ENCODE data around the gene HELZ.
"Not testable (repeated sequence)": the region's sequence is repeated elsewhere in the genome, so short reads cannot be mapped to it uniquely, and the experiment has no call there.

Gene HELZ

DNA sequence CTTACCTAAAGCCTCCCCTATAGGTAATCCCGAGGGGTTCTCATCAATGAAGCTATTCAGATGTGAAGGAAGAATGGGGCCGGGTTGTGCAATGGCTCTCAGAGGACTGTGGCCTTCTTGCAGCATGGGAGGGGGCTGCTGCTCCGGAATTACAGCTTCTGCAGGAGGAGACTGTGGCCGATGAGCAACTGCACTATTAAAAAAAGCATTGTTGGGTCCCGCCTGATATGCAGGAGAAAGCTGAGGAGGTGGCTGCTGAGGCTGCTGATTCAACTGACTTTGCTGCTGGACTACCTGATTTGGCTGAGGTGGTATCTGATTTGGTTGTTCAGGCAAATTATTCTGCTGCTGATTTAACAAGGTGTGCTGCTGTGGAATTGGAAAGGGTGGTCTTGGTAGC lies 135.9 kb downstream of the HELZ start:
- no peak for DNase-seq

DNA sequence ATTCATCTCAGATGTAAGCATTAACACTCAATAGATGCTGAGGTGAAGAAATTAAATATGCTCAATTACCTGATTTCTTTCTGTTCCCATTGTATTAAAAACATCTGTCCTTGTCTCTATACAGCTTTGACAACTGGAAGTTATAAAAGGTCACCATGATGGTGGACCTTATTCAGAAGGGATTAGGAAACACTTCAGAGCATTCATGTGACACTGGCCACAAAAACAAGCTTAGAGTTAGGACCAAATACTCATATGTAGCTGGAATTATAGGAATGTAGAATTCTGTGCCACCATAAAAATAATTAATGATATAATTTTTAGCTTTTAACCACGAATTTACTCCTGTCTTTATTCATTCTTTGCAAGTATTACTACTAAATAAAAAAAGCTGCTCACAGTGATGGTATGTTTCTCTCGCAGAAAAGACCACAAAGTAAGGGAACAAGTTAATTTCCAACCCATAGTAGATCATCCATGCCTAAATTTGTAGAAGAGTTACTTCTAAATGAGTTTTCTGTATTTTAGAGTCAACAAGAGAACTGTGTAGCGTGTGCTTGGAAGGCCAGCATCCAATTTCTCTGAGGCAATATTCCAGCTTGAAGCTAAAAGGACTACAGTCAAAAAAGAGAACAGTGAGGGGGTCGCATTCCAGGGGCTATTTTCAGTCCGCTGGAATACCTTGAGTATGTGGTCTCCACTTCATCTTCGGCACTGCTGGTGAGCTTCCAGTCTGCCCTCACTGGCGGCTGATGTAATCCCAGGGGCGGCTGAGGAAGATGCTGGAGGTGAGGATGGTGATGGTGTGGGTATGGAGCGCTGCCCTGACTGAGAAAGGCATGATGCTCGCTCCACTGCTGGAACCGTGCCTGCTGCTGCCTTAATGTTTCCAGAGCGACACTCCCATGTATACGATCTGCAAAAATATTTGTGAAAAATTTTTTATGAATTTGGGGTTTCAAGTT lies 136.9 kb downstream of the HELZ start:
- DNase-seq, result peak; percentile 32

DNA sequence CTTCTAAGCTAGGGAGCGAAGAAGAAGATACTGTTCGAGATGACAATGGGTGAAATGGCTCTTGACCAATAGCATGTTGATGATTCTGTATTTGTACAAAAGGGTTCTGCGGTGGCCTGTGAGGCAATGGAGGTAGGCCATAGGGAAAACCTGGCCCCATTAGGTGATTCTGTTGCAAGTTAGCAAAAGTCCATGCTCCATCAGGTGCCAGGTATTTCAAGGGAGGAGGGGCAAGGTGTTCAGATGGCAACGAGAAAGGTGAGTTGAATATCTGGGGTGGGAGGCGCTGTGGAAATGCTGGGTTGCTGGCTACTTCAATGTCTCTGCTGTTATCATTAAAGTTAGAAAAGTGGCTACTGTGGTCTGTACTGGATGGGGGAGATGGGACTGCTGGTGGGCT lies 137.8 kb downstream of the HELZ start:
- no peak for DNase-seq

DNA sequence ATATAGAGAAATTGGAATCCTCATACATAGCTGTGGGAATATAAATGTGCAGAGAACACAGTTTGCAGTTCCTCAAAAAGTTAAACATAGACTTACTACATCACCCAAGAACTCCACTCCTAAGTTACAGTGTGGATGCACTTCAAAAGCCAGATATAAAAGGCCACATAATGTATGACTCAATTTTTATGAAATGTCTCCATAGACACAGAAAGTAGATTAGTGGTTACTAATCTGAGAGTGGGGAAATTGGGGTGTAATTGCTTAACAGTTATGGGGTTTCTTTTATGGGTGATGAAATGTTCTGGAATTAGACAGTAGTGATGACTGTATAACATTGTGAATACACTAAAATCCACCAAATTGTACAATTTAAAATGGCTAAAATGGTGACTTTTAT lies 139.8 kb downstream of the HELZ start:
- no peak for DNase-seq

DNA sequence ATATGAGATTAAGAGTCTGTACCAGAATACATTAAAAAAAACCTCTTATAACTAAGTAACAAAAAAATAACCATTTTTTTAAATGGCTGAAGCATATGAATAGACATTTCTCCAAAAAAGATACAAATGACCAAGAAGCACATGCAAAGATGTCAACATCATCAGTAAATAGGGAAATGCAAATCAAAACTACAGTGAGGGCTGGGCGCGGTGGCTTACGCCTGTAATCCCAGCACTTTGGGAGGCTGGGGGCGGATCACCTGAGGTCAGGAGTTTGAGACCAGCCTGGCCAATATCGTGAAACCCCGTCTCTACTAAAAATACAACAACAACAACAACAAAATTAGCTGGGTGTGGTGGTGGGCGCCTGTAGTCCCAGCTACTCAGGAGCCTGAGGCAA lies 140.4 kb downstream of the HELZ start:
- not testable (repeated sequence) for DNase-seq

DNA sequence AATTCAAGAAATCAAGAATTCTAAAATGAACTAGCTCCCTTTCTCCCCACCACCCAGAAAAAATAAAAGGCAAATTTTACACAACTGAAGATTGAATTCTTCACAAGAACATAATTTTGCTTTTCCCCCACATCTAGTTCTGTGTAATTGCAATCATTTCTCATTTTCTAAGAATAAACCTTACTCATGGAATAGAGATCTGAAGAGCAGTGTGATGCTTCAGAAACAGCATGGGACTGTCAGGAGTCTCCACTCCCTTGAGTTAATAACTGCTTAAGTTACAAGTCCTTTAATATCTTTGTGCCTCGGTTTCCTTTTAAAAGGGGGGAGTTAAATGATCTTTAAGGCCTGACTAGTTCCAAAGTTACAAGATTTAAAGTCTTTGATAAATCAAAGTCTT lies 147.0 kb downstream of the HELZ start:
- no peak for DNase-seq

DNA sequence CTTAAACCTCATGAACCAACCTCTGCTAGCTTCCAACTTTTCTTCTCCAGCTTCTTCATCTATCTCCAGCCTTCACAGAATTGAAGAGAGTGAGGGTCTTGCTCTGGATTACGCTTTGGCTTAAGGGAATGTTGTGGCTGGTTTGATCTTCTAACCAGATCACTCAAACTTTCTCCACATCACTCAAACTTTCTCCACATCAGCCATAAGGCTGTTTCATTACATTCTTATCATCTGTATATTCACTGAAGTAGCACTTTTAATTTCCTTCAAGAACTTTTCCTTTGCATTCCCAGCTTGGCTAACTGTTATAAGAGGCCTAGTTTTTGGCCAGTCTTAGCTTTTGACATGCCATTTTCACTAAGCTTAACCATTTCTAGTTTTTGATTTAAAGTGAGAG lies 148.4 kb downstream of the HELZ start:
- DNase-seq, result no peak

DNA sequence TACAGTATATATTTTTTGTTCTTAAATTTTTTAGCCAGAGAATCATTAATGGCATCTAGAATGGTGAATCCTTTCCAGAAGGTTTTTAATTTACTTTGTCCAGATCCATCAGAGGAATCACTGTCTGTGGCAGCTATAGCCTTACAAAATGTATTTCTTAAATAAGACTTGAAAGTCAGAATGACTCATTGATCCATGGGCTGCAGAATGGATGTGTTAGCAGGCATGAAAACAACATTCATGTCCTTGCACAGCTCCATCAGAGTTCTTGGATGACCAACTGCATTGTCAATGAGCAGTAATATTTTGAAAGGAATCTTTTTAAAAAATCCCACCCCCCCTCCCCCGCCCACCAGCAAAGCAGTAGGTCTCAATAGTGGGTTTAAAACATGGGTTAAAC lies 149.2 kb downstream of the HELZ start:
- no peak for DNase-seq

DNA sequence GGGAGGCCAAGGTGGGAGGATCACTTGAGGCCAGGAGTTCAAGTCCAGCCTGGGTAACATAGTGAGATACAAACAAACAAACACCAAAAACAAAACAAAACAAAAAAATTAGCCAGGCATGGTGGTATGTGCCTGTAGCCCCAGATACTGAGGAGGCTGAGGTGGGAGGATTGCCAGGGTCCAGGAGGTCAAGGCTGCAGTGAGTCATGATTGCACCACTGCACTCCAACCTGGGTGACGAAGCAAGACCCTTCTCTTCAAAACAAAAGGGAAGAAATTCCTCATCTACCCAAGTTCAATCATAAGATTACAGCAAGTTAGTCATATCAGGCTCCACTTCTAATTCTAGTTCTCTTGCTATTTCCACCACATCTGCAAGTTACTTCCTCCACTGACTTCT lies 149.7 kb downstream of the HELZ start:
- not testable (repeated sequence) for DNase-seq

DNA sequence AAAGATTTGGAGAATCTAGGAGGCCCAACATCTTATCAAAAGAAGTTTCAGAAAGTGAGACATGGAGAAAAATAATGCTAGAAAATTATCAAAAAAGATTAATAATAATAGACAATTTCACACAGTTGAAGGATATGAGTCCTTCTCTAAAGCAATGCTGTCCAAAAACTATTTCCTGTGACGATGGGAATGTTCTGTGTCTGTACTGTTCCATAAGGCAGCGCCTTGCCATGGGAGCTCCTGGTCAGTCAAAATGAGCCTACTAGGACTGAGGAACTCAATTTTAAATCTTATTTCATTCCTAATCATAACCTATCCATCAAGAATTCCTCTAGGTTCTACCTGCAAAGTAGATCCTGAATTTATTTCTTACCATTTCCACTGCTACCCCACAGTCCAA lies 151.6 kb downstream of the HELZ start:
- no peak for DNase-seq

DNA sequence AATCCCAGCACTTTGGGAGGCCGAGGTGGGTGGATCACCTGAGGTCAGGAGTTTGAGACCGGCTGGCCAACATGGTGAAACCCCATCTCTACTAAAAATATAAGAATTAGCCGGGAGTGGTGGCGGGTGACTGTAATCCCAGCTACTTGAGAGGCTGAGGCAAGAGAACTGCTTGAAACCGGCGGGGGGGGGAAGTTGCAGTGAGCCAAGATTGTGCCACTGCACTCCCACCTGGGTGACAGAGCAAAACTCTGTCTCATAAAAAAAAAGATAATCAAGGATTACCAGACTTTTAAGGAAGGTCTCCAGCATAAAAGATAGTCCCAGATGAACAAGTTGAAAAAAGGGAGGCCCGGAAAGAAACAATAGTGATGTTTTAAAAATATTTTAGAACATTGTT lies 152.3 kb downstream of the HELZ start:
- DNase-seq, result not testable (repeated sequence)

DNA sequence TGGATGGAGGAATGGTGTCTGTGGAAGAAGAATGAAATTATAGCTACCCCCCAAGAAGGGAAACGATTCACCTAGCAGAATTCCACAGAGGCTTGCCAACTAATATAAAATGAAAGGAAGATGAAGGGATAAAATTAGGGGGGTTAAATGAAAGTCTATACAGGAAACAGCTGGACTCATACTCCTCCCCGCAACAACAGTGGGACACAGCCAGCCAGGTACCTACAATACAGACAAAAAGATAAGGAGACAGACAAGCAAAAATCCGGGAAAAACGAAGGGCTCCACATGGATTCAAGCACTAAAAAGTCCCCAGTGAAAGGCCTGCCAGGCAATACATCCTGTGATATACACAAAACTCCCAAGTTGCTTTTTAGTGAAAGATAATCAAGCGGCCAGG lies 152.7 kb downstream of the HELZ start:
- DNase-seq, result no peak

DNA sequence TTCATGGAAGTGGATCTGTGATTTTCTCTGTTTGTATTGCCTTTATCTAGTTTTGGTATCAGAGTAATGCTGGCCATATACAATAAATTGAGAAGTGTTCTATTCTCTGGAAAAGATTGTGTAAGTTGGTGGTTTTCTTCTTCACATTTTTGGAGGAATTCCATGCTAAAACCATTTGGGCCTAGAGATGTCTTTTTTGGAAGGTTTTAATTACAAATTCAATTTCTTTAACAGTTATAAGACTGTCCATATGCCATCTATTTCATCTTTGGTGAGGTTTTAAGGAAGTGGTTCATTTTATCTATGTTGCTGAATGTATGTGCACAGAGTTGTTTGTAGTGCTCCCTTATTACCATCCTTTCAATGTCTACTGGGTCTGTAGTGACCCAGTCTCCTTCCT lies 154.7 kb downstream of the HELZ start:
- no peak for DNase-seq

DNA sequence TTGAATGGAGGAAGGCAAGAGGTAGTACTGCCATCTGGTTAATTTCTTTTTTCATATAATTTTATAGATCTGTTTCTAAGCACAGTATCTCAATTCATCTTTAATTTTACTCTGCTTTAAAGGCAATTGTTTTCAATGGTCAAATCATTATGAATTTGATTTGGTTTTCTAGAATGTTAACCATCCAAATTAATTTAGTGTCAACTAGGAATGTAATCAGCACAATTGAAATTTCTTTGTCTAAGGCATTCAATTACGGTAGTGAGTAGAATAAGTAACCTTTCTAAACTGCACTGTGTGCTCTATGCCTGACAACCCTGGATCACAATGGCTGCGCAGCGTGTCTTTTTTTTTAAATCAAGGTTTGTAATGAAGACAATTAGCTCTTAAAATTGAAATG lies 156.4 kb downstream of the HELZ start:
- no peak for DNase-seq

DNA sequence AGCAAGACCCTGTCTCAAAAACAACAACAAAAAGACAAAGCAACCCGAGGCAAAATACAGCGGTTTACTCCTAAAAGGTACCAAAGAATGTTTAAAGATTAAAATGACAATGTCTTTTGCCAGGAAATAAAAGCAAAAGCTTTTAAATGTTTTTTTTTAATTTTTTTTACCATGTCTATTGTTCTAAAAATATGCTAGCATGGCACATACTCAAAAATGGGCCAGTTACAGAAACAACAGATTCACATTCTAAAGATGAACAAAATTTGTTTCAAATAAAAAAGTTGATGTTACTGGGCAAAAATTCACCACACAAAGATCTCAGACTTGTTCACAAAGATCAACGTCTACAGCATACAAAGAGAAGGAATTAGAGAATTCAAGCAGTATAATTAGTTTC lies 159.6 kb downstream of the HELZ start:
- no peak for DNase-seq

DNA sequence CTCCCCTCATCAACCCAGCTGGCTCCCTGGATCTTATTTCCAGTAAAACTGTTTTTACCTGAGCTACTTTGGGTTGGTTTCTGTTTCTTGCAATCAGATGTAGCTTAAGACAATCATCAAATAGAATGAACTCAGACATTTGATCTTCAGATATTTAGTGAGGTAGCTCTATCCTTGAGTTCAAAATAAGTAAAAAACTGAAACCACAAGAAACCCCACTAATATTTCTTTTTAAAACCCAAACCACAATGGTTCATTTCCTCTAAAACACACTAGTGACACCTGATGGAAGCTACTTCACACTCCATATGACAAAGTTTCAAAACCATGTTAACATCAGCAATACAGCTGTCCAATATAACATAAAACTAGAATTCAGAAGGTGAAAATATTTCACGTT lies 162.9 kb downstream of the HELZ start:
- no peak for DNase-seq

DNA sequence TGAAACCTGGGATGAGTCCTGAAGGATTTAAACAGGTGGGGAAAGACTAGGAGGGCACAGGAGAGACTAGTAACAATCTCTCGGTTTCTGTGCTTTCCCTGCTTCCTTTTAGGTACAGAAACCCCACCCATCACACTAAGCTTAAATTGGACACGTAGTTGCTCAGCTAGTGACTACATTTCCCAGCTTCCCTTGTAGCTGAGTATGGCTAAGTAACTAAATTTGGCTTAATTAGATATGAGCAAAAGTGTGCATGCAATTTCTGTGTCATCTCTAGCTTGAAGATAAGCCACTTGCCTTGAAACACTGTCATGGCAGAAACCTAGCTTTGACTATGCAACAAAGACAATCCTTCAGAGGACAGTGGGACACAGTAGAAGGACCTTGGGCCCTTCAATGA lies 164.2 kb downstream of the HELZ start:
- no peak for DNase-seq

DNA sequence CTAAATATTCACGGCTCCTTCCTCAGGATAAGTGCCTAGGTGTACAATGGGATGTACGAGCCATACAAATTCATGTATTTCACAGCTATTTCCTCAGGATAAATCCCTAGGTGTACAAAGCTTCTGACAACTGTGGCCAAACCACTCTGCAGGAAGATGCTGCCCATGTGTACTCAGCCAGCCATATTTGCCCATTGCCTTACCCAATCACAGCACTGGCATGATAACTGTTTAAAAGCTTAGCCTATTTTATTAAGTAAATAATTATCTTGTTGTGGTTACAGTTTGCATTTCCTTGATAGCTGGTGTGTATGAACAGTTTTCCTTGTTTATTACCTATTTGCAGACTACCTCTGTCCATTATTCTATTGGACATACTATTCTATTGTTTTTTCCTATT lies 165.5 kb downstream of the HELZ start:
- DNase-seq, result no peak

DNA sequence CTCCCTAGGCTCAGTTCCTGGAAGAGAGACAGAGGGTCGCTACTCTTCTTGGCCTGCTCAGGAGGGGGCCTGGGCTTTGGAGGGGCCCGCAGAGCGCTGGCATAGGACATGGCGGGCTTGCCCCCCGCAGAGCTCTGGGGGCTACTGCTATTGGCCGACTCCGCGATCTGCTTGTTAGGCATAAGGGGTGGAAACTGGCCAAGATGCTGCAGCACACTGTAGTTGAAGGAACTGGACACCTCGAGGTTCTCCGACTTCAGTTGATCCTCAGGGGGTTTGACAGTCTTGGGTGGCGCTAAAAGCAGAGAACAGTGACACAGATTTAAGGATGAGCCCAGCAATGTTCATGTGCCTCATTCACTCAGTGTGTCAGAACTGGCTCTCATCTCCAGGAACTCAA lies 166.7 kb downstream of the HELZ start:
- DNase-seq, result no peak

DNA sequence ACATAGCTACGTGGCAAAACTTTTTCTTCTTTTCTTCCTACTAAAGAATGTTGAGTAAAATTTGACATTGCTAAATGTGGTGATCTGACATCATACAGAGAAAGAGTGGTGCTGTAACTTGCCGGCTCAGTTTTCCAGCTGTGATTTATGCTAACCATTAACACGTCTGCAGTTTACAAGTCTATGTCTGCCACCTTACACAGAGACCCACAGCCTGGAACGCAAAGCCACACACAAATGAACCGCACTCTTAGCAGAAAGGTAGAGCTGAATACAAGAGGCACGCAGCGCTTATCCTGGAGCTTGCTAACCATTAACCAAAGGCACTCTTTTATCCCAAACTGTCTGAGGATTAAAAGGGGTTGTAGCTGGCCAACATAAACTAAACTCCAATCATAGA lies 168.7 kb downstream of the HELZ start:
- no peak for DNase-seq

DNA sequence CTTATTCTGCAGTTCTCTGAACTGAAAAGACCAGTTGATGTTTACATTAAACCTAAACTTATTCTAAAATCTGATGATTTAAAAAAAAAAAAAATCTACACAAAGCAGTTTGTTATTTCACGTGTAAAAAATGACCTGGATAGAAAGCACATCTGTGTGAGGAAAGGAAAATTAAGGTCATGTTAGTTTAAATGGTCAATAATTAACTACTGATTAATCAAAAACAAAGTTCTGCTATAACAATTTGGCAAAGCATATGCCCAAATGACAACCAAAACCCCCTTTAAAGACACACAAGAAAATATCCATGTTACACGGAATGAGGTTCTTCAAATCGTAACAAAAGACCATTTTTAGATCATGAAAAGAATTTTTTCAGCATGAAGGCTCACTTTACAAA lies 170.2 kb downstream of the HELZ start:
- no peak for DNase-seq

DNA sequence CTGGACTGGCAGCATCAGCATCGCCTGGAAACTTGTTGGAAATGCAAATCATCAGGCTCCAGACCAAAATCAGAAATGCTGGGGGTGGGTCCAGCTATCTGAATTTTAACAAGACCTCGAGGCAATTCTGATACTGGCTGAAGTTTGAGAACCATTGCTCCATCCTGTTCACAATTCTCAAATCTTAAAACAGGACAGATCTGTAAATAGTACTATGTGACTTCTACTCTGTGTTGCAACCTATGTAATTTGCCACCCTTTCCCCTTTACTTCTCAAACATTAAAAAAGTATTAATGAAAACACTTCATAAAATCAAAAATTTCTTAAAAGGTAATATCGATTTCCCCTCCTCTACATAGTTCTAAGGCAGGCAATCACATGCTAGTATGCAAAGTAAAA lies 172.1 kb downstream of the HELZ start:
- DNase-seq, result no peak

DNA sequence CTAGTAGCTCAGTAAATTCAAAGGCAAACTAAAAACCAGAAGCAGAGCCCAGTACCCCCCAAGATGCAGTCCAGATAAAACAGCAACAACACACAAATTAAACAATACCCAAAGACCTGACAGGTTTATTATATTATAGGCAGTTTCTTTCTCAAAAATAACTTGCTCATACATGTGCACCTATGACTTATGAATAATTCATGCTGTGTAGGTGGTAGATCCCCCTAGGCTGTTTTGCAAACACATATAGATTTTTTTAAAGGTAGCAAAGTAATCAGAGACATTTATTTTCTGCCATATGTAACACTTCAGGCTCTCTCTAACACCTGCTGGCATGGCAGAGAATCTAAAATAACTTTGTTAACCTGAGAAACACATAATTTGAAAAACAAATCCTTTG lies 173.4 kb downstream of the HELZ start:
- DNase-seq, result no peak

DNA sequence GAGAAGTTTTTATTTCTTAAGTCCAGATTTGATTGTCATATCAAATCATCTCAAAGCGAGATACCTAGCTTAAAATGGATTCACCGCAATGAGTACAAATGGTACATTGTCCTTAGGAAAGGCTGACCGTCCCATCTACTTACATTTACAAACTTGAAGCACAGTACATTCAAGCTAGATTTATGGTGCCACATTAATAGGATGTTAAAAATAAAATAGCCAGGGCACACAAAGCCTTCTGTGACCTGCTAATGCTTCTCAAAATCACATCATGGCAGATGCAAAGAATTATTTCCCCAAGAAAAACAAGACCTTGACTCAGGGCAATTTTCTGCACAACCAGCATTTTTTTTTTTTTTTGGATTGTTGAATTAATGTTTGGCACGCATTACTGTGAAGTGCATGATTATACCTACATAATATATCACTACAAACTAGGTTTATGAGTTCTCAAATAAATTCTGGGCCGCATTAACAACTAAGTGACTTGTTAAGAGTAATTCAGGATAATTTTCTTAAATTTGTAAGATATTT lies 175.3 kb downstream of the HELZ start:
- no peak for DNase-seq

DNA sequence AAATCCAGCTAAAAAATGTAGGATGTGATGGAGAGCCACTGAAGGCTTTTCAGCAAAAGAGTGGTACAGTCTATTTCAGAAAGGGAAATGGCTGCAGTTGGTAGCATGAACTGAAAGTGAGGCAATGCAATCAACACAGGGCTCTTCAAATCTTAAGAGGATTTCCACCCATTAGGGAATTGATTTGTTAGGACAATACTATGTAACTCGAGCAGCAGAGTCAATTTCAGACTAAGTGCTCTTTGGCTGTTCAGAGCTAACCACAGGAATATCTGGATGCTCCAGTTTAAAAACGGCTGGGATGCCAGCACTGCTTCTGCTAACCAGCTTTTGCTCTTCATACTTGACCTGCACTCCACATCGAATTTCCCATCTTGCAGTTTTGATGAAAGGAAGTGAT lies 176.0 kb downstream of the HELZ start:
- DNase-seq, result no peak
